ENCODE measurements around the gene MADD. TPM values are rescaled to one million over a fixed set of nuclear protein-coding genes. Genes with fewer than 3 reads are reported as not detected.

The MADD gene
- total RNA-seq, 1 experiment from 2014 or later, result 41.0 TPM

- Histone ChIP-seq H3K9me3 (ENCODE audit: control insufficient read depth, low read depth, low read length) (no peaks in the 10 kb centered on the region), H3K9ac (ENCODE audit: extremely low read depth, insufficient read length, low read length) (no peak overlapping the region)
Measured at GRCh38 chr11:47332791-47333525, 63.0 kb downstream of the MADD start.

More at GRCh38 chr11:47332791-47333525, 63.0 kb downstream of the MADD start:
- no peaks in the 10 kb centered on the region for H3K79me2 ChIP-seq (ENCODE audit: insufficient read depth, low read length)
- DNase-seq, result no peak
- H3K27ac ChIP-seq (ENCODE audit: insufficient read length, low read depth, low read length), result no peak overlapping the region
- no peak overlapping the region for H2BK5ac ChIP-seq (ENCODE audit: insufficient read length, low read length)
- H4K91ac ChIP-seq (ENCODE audit: insufficient read length, low read depth, low read length), result no peak overlapping the region
- no peaks in the 10 kb centered on the region for H3K27me3 ChIP-seq (ENCODE audit: insufficient read depth, low read length)
- no peaks in the 10 kb centered on the region for H3K27me3 Mint-ChIP-seq (ENCODE audit: low read depth)
- no peaks in the 10 kb centered on the region for H3K9me3 Mint-ChIP-seq
- no peak overlapping the region for H3K27ac Mint-ChIP-seq
- H3K4me1 Mint-ChIP-seq, result no peaks in the 10 kb centered on the region
- H2AFZ ChIP-seq (ENCODE audit: low read length), result no peak overlapping the region
- no peaks in the 10 kb centered on the region for H4K20me1 ChIP-seq (ENCODE audit: control insufficient read depth, insufficient read depth, insufficient read length)
- H3K23ac ChIP-seq (ENCODE audit: insufficient read length, low read depth, low read length), result no peak overlapping the region
- peaks cover 2 to 17% (median 13%) of the 10 kb centered on the region in 3 experiments; a peak in 6 of 7 replicates for H3K36me3 Mint-ChIP-seq (ENCODE audit: insufficient read depth in 1 of 3, low read depth in 3 of 3)
- no peak overlapping the region for H3T11ph ChIP-seq (ENCODE audit: low read length)
- no peak overlapping the region for H2BK20ac ChIP-seq (ENCODE audit: low read depth, low read length, poor library complexity, severe bottlenecking)
- no peak overlapping the region for H2BK15ac ChIP-seq (ENCODE audit: low read depth, low read length)
- H2BK120ac ChIP-seq (ENCODE audit: low read depth, low read length, poor library complexity, severe bottlenecking), result no peak overlapping the region
- H2BK12ac ChIP-seq (ENCODE audit: insufficient read length, low read depth, low read length), result no peak overlapping the region
- H4K5ac ChIP-seq (ENCODE audit: insufficient read length, low read depth, low read length), result no peak overlapping the region
- H3K18ac ChIP-seq (ENCODE audit: insufficient read length, low read depth, low read length), result no peak overlapping the region
- H3K23me2 ChIP-seq (ENCODE audit: insufficient read length, low read depth, low read length, poor library complexity, severe bottlenecking), result no peaks in the 10 kb centered on the region
- WGBS (ENCODE audit: extremely low coverage, insufficient read length, low lambda C conversion rate), result no CpG with 5 or more reads among the region's 20 CpGs
- no peak for TF ChIP-seq CTCF (conservative IDR thresholded peaks at IDR 0.05)
- no peaks in the 10 kb centered on the region for H3K79me1 ChIP-seq (ENCODE audit: insufficient read depth, low read depth, low read length, poor library complexity, severe bottlenecking)
- H4K8ac ChIP-seq (replicated peaks; ENCODE audit: insufficient read length, low read depth, low read length), result no peak overlapping the region
- no peak overlapping the region for H3K56ac ChIP-seq (ENCODE audit: insufficient read length, low read depth, low read length)
- H3K4ac ChIP-seq (ENCODE audit: low read depth, low read length), result no peak overlapping the region
- H3K4me1 ChIP-seq (ENCODE audit: insufficient read depth, low read length), result no peaks in the 10 kb centered on the region
- H2AK5ac ChIP-seq (ENCODE audit: insufficient read length, low read length), result no peak overlapping the region
- no peak overlapping the region for H3K14ac ChIP-seq (ENCODE audit: insufficient read depth, low read length)
- H3K4me2 ChIP-seq (ENCODE audit: insufficient read depth, insufficient read length, low read length), result no peak overlapping the region
- no peak overlapping the region for H3K4me3 Mint-ChIP-seq
